HepG2 (cell line): Measurements from ENCODE around the gene CEP63. TPM values are rescaled to one million over a fixed set of nuclear protein-coding genes. Genes with fewer than 3 reads are reported as not detected.

Experiments used
- ATAC-seq: fragments of 200-7000 bp; cut with Tn5 transposase; 3 replicates; pipeline ENCODE4 v1.9.1; 2020; ENCODE audit warnings: mild to moderate bottlenecking, moderate library complexity
- BruUV-seq: library from RNA; stranded (reverse); fragments of 400-500 nt; replicated peaks from 2 replicates; lab custom pipeline; 2021; lab: Mats Ljungman, UMichigan
- CTCF ChIA-PET: fragments of 300-600 bp; formaldehyde crosslinking; extraction: SDS; loops from one replicate; lab custom pipeline; 2021; ENCODE audit warnings: low total read pairs, inconsistent platforms, low intra/inter-chr PET ratio; lab: Yijun Ruan, JAX
- POLR2A ChIA-PET: fragments of 350-600 bp; sonication (Branson Sonifier 250); formaldehyde crosslinking; loops from one replicate; lab custom pipeline; 2020; ENCODE audit warnings: antibody characterized with exemption, inconsistent platforms; lab: Yijun Ruan, JAX
- DNase-seq: peaks from one replicate; pipeline ENCODE4 v3.0.0-alpha.2; 2015; ENCODE audit warnings: low spot score
- FAIRE-seq: peaks from 3 replicates; lab custom pipeline; 2011; peaks lifted over from hg19 to GRCh38; lab: Jason Lieb, UNC
- H2AFZ ChIP-seq: one replicate; pipeline ENCODE4 v1.6.1; 2011; ENCODE audit warnings: low read length, inconsistent platforms
- H3K27ac ChIP-seq: fragments of 300-600 bp; 3 replicates; pipeline ENCODE4 v1.8.0; 2011; ENCODE audit warnings: mixed run types, mild to moderate bottlenecking, mixed read lengths, low read length, inconsistent platforms; ENCODE audit not compliant: insufficient read depth; ENCODE audit errors: extremely low read length
- H3K27me3 ChIP-seq, 2 experiments: fragments of 200-600 bp in 1 of 2; 2 replicates in 1 of 2; 3 replicates in 1 of 2; pipeline versions ENCODE4 v1.6.0 to v1.8.0; 2011; ENCODE audit warnings: low read length in 2 of 2, mild to moderate bottlenecking in 2 of 2, moderate library complexity in 2 of 2, inconsistent platforms in 1 of 2; ENCODE audit not compliant: insufficient read depth in 2 of 2, control insufficient read depth in 1 of 2
- H3K36me3 ChIP-seq, 2 experiments: fragments of 200-600 bp in 1 of 2; replicated peaks in 1 of 2; 2 replicates in 1 of 2; 3 replicates in 1 of 2; pipeline versions ENCODE4 v1.5.1 to v1.8.0; 2011; ENCODE audit warnings: low read length in 2 of 2, inconsistent platforms in 1 of 2; ENCODE audit not compliant: insufficient read depth in 2 of 2, control insufficient read depth in 1 of 2
- H3K4me1 ChIP-seq: 2 replicates; pipeline ENCODE4 v1.5.1; 2012; ENCODE audit warnings: low read length, inconsistent platforms; ENCODE audit not compliant: insufficient read depth
- H3K4me2 ChIP-seq: 2 replicates; pipeline ENCODE4 v1.6.0; 2011; ENCODE audit warnings: low read depth, low read length, inconsistent platforms
- H3K4me3 ChIP-seq, 3 experiments: fragments of 200-600 bp in 1 of 3; sonication (generic), shearing (Covaris generic) in 1 of 3; replicated peaks in 1 of 3; 2 replicates each; pipeline ENCODE4 v1.5.1; 2011 to 2016; ENCODE audit warnings: low read length in 3 of 3, inconsistent platforms in 2 of 3, low read depth in 2 of 3, mild to moderate bottlenecking in 2 of 3, control low read depth in 1 of 3, mixed read lengths in 1 of 3; ENCODE audit not compliant: insufficient read depth in 1 of 3
- H3K79me2 ChIP-seq: one replicate; pipeline ENCODE4 v1.6.1; 2011; ENCODE audit warnings: low read length, inconsistent platforms; ENCODE audit not compliant: insufficient read depth
- H3K9ac ChIP-seq: 2 replicates; pipeline ENCODE4 v1.6.0; 2011; ENCODE audit warnings: mild to moderate bottlenecking, low read depth, low read length, inconsistent platforms; ENCODE audit not compliant: insufficient read depth
- H3K9me3 ChIP-seq: 2 replicates; pipeline ENCODE4 v1.5.1; 2012; ENCODE audit warnings: mild to moderate bottlenecking, low read length
- H4K20me1 ChIP-seq: 2 replicates; pipeline ENCODE4 v1.6.0; 2011; ENCODE audit warnings: inconsistent platforms, mild to moderate bottlenecking, low read length, moderate library complexity; ENCODE audit not compliant: insufficient read depth
- AKAP8 ChIP-seq: sonication (generic); formaldehyde crosslinking; IDR thresholded peaks from 2 replicates; pipeline ENCODE4 v1.5.1; 2020; ENCODE audit warnings: mild to moderate bottlenecking, missing genetic modification reagents
- ARID4A ChIP-seq: sonication (generic); formaldehyde crosslinking; IDR thresholded peaks from 2 replicates; pipeline ENCODE4 v1.5.0; 2020; ENCODE audit warnings: mild to moderate bottlenecking, missing genetic modification reagents, borderline replicate concordance
- SIN3A ChIP-seq: IDR thresholded peaks from 2 replicates; pipeline ENCODE4 v1.6.1; 2011; ENCODE audit warnings: low read depth, mild to moderate bottlenecking, control low read depth, low read length, borderline replicate concordance
- ZFX ChIP-seq: sonication (generic); formaldehyde crosslinking; IDR thresholded peaks from 2 replicates; pipeline ENCODE4 v1.4.0; 2020; ENCODE audit warnings: mild to moderate bottlenecking, low read depth, missing genetic modification reagents, moderate library complexity
- ZFYVE20 ChIP-seq: sonication (generic); formaldehyde crosslinking; IDR thresholded peaks from 2 replicates; pipeline ENCODE4 v1.8.0; 2023; ENCODE audit warnings: low read depth, mild to moderate bottlenecking, moderate library complexity, missing genetic modification reagents, borderline replicate concordance
- ZNF597 ChIP-seq: sonication (generic); formaldehyde crosslinking; IDR thresholded peaks from 2 replicates; pipeline ENCODE4 v1.5.0; 2020; ENCODE audit warnings: missing genetic modification reagents
- WGBS: methylation state at CpG from one replicate; pipeline ENCODE4 v1.1.6; 2017; ENCODE audit warnings: low lambda C conversion rate; 5-methylcytosine and 5-hydroxymethylcytosine counted together
- in situ Hi-C: cut with HindIII; loops from 2 replicates; pipeline ENCODE4 v1.10.0; 2017; ENCODE audit warnings: low pct_unique_long_range_greater_than_20kb; ENCODE audit not compliant: extremely low pct_ligation_motif_present
- intact Hi-C: fragments of 100-400 bp; cut with micrococcal nuclease; formaldehyde crosslinking; loops from one replicate; pipeline ENCODE4 v1.10.0; 2022; ENCODE audit not compliant: unreplicated experiment
- polyA plus RNA-seq, 8 experiments: library from polyadenylated mRNA; depleted of rRNA in 3 of 8; stranded (reverse) in 7 of 8; unstranded in 1 of 8; fragments of >200 nt; fragmentation: Illumina TruSeq in 4 of 8; extraction: Trizol in 4 of 8; gene quantifications; 2 replicates each; pipeline versions ENCODE4 v1.2.1 to v1.2.3, GENCODE V29; 2011 to 2016; ENCODE audit warnings: low read depth in 4 of 8, missing spikeins in 1 of 8, mixed read lengths in 1 of 8; ENCODE audit not compliant: insufficient read depth in 1 of 8
- total RNA-seq, 5 experiments: library from RNA; depleted of rRNA; stranded (reverse); fragments of >200 nt; fragmentation: Illumina TruSeq; extraction: Trizol; gene quantifications; 2 replicates each; pipeline ENCODE4 v1.2.3, GENCODE V29; 2016; ENCODE audit warnings: low read depth in 1 of 5

CEP63 gene
- total and polyA plus RNA-seq, 2 of the 13 experiments (the other 11 are each of a cell fraction or from before 2014, with no cell fraction given): 7.2 to 18.4 TPM

- no peaks in the 10 kb centered on the region for H3K9me3 ChIP-seq
- in situ Hi-C loops: no loop called here
- intact Hi-C loops: no loop called here
- no peak for FAIRE-seq
- no TSS peak for BruUV-seq
- TF ChIP-seq ZFYVE20 (CRISPR knock-in tag) (no peak), ARID4A (no peak), AKAP8 (CRISPR knock-in tag) (no peak), SIN3A (no peak), ZFX (CRISPR knock-in tag) (no peak), ZNF597 (no peak)
- TF ChIP-seq, all 625 proteins: peak for 0
- H4K20me1 ChIP-seq: no peaks in the 10 kb centered on the region
- WGBS: 65% methylated on average over 3 of the region's 3 CpGs
- no peak overlapping the region for H3K27ac ChIP-seq
- POLR2A ChIA-PET: no interaction called here
- H3K9ac ChIP-seq: no peak overlapping the region
- peaks cover 2 to 13% of the 10 kb centered on the region in 2 experiments; a peak in 4 of 5 replicates for H3K36me3 ChIP-seq
- H3K4me3 ChIP-seq: no peak overlapping the region
- no peaks in the 10 kb centered on the region for H3K27me3 ChIP-seq
- H2AFZ ChIP-seq: no peak overlapping the region
- CTCF ChIA-PET: no interaction called here
- DNase-seq: no peak
- ATAC-seq: no peak
- no peaks in the 10 kb centered on the region for H3K4me1 ChIP-seq
- no peaks in the 10 kb centered on the region for H3K79me2 ChIP-seq
- no peak overlapping the region for H3K4me2 ChIP-seq
These were observed 56.6 kb downstream of the CEP63 start for GRCh38 chr3:134542287-134542958.
